ENCODE results near the gene LPA. TPM values are rescaled to one million over a fixed set of nuclear protein-coding genes. Genes with fewer than 3 reads are reported as not detected.

LPA gene
- total RNA-seq, 4 donors from 2014 or later, result 0.48 to 0.55 TPM; not detected in 2

DNA sequence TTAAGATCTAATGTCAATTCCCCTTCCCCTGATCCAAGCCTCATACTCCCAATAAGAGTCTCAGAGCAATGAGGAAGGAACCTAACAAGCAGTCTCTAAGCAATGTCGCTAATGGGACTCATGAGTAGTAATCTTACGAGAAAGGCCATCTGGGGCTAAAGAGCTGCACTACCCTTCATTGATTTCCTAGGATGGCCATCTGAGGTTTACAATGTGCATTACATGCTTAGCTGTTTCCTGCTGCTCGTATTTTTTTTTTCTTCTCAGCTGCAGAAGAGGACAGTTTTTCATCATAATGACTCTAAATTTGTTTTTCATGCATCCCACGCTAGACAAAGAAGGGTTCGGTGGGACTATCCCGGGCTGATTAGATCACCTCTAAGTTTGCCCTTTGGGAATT lies 119.3 kb downstream of the LPA start:
- intact Hi-C loops (cut with DNase I; ENCODE audit: low total_unique reads) (no loop called here), in situ Hi-C loops (cut with MboI; ENCODE audit: low pct_ligation_motif_present in 1 of 4, low pct_unique_long_range_greater_than_20kb in 1 of 4, low sequenced_read_pairs in 3 of 4) (no loop called here)
- Histone ChIP-seq H3K9me3 (no peaks in the 10 kb centered on the region), H3K36me3 (no peaks in the 10 kb centered on the region), H3K27me3 (no peaks in the 10 kb centered on the region), H3K4me3 (no peak overlapping the region), H3K4me1 (no peaks in the 10 kb centered on the region), H3K27ac (no peak overlapping the region)
- TF ChIP-seq, protein P1, sequence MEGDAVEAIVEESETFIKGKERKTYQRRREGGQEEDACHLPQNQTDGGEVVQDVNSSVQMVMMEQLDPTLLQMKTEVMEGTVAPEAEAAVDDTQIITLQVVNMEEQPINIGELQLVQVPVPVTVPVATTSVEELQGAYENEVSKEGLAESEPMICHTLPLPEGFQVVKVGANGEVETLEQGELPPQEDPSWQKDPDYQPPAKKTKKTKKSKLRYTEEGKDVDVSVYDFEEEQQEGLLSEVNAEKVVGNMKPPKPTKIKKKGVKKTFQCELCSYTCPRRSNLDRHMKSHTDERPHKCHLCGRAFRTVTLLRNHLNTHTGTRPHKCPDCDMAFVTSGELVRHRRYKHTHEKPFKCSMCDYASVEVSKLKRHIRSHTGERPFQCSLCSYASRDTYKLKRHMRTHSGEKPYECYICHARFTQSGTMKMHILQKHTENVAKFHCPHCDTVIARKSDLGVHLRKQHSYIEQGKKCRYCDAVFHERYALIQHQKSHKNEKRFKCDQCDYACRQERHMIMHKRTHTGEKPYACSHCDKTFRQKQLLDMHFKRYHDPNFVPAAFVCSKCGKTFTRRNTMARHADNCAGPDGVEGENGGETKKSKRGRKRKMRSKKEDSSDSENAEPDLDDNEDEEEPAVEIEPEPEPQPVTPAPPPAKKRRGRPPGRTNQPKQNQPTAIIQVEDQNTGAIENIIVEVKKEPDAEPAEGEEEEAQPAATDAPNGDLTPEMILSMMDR (IDR thresholded peaks at IDR 0.05), result no peak
- no peak for TF ChIP-seq EP300 (IDR thresholded peaks at IDR 0.05; ENCODE audit: low read depth)
- no peak for TF ChIP-seq POLR2AphosphoS5 (IDR thresholded peaks at IDR 0.05)
- no peak for TF ChIP-seq POLR2A (IDR thresholded peaks at IDR 0.05)
- WGBS, 2 donors (ENCODE audit: low coverage in 1 of 2), result 66 to 75% methylated on average over 6 of the region's 6 CpGs
- no peak for DNase-seq

GRCh38 chr6:160535270-160535669 lies 128.8 kb downstream of the LPA start:
- intact Hi-C loops (cut with DNase I; ENCODE audit: low total_unique reads) (no loop called here), in situ Hi-C loops (cut with MboI; ENCODE audit: low pct_ligation_motif_present in 1 of 4, low pct_unique_long_range_greater_than_20kb in 1 of 4, low sequenced_read_pairs in 3 of 4) (loop anchor here in 1 of 4 donors (5.0 kb wide), 1 partner anchor 78 kb away; no protein-coding TSS in a partner anchor)
- Histone ChIP-seq H3K36me3 (no peaks in the 10 kb centered on the region), H3K9me3 (no peaks in the 10 kb centered on the region), H3K4me3 (no peak overlapping the region), H3K27me3 (no peaks in the 10 kb centered on the region), H3K27ac (no peak overlapping the region), H3K4me1 (peaks cover 0 to 5% (median 0%) of the 10 kb centered on the region in 4 donors)
- no peak for DNase-seq
- 82 to 87% methylated on average over 1 of the region's 1 CpG for WGBS, 2 donors (ENCODE audit: low coverage in 1 of 2)
- no peak for TF ChIP-seq POLR2AphosphoS5 (IDR thresholded peaks at IDR 0.05)
- no peak for TF ChIP-seq POLR2A (IDR thresholded peaks at IDR 0.05)
- TF ChIP-seq, protein P1 (IDR thresholded peaks at IDR 0.05), result no peak
- no peak for TF ChIP-seq EP300 (IDR thresholded peaks at IDR 0.05; ENCODE audit: low read depth)

DNA sequence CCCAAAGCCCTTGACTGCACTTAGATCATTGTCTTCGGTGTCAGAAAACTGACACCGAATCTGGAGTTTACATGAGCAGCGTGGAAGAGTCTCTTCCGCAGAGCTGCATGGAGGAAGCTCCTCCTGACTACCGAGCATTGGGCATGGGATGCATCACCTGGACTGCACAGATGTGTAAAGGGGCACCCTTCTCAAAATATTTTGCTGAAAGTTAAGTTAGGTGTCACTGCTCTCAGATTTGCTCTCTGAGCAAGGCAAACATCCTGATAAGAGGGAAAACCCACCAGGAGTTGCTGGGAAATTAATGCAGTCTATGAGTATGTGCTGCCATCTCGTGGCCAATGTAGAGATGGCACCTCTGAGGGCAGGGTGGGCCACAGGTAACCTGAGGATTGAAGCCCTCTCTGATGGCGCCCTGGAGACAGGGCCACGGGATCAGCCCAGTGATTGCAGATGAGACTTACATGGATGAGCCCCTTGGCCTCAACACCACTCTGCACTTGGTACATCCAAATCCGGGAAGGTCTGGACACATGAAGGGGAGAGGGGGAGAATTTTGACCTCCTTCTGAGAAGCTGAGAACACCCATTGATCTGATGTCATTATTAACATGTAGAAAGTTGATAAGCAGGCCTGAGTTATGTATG lies 129.9 kb downstream of the LPA start:
- intact Hi-C loops (cut with DNase I; ENCODE audit: low total_unique reads), result no loop called here

GRCh38 chr6:160532315-160532714 lies 131.8 kb downstream of the LPA start:
- Histone ChIP-seq H3K9me3 (no peaks in the 10 kb centered on the region), H3K4me3 (no peak overlapping the region), H3K36me3 (no peaks in the 10 kb centered on the region), H3K4me1 (peaks cover 0 to 5% (median 0%) of the 10 kb centered on the region in 4 donors), H3K27me3 (no peaks in the 10 kb centered on the region), H3K27ac (no peak overlapping the region)
- intact Hi-C loops (cut with DNase I; ENCODE audit: low total_unique reads) (loop anchor here (2.0 kb wide), 1 partner anchor 14 kb away; no protein-coding TSS in a partner anchor), in situ Hi-C loops (cut with MboI; ENCODE audit: low pct_ligation_motif_present in 1 of 4, low pct_unique_long_range_greater_than_20kb in 1 of 4, low sequenced_read_pairs in 3 of 4) (no loop called here)
- DNase-seq, result no peak
- TF ChIP-seq EP300 (IDR thresholded peaks at IDR 0.05; ENCODE audit: low read depth) (no peak), POLR2AphosphoS5 (IDR thresholded peaks at IDR 0.05) (no peak)
- 63 to 75% methylated on average over 1 to 4 of the region's 4 CpGs for WGBS, 2 donors (ENCODE audit: low coverage in 1 of 2)

More for the DNA sequence above, 129.9 kb downstream of the LPA start:
- peak; percentile 54 for DNase-seq
- TF ChIP-seq, protein P1 (IDR thresholded peaks at IDR 0.05), result peak; percentile 84 to 94 (median 92)
- TF ChIP-seq POLR2AphosphoS5 (IDR thresholded peaks at IDR 0.05), result no peak
- 0 to 14% methylated on average over 1 to 9 of the region's 9 CpGs for WGBS, 2 donors (ENCODE audit: low coverage in 1 of 2)
- Histone ChIP-seq H3K36me3 (no peaks in the 10 kb centered on the region), H3K9me3 (no peaks in the 10 kb centered on the region), H3K4me3 (no peak overlapping the region), H3K27me3 (no peaks in the 10 kb centered on the region), H3K27ac (no peak overlapping the region), H3K4me1 (peaks cover 0 to 5% (median 0%) of the 10 kb centered on the region in 4 donors)
- in situ Hi-C loops (cut with MboI; ENCODE audit: low pct_ligation_motif_present in 1 of 4, low pct_unique_long_range_greater_than_20kb in 1 of 4, low sequenced_read_pairs in 3 of 4), result no loop called here
